ENCODE results near the gene RASA4. TPM values are rescaled to one million over a fixed set of nuclear protein-coding genes. Genes with fewer than 3 reads are reported as not detected.

The RASA4 gene
- total and polyA plus RNA-seq, 5 experiments from 2014 or later = 14.2 to 65.1 (median 32.6) TPM

Other genes with a start within 250 kb of the RASA4 start
- gene PRKRIP1, start 220.4 kb downstream of the RASA4 start, total RNA-seq = 10 to 100 TPM; 47.9 TPM
- gene PRKRIP1, start 220.4 kb downstream of the RASA4 start, polyA plus RNA-seq = 10 to 100 TPM; 13.4 to 27.0 (median 17.7) TPM
- 10 to 100 TPM; 29.1 to 33.6 TPM for gene ORAI2, start 183.2 kb downstream of the RASA4 start, total RNA-seq
- 10 to 100 TPM; 35.9 to 54.4 (median 37.2) TPM for gene ORAI2, start 183.2 kb downstream of the RASA4 start, polyA plus RNA-seq
- gene ALKBH4, start 151.9 kb downstream of the RASA4 start, total RNA-seq = 10 to 100 TPM in 1 of 2 experiments, 1 to 10 TPM in 1; 9.9 to 12.9 TPM
- gene ALKBH4, start 151.9 kb downstream of the RASA4 start, polyA plus RNA-seq = 10 to 100 TPM; 14.8 to 17.3 (median 16.4) TPM
- gene LRWD1, start 151.8 kb downstream of the RASA4 start, total RNA-seq = 10 to 100 TPM; 21.6 to 23.6 TPM
- 10 to 100 TPM in 2 of 3 donors, 1 to 10 TPM in 1; 7.2 to 14.5 (median 11.4) TPM for gene LRWD1, start 151.8 kb downstream of the RASA4 start, polyA plus RNA-seq
- gene POLR2J, start 137.8 kb downstream of the RASA4 start, total RNA-seq = 10 to 100 TPM; 44.3 to 44.4 TPM
- 100 to 1,000 TPM in 2 of 3 donors, 10 to 100 TPM in 1; 65.6 to 112 (median 103) TPM for gene POLR2J, start 137.8 kb downstream of the RASA4 start, polyA plus RNA-seq
- 10 to 100 TPM; 31.9 to 35.0 TPM for gene RASA4B, start 99.0 kb downstream of the RASA4 start, total RNA-seq
- 10 to 100 TPM in 1 of 3 donors, 1 to 10 TPM in 2; 7.8 to 15.7 (median 8.7) TPM for gene RASA4B, start 99.0 kb downstream of the RASA4 start, polyA plus RNA-seq
- 10 to 100 TPM; 53.0 to 53.6 TPM for gene UPK3BL2, start 73.1 kb downstream of the RASA4 start, total RNA-seq
- gene UPK3BL2, start 73.1 kb downstream of the RASA4 start, polyA plus RNA-seq = 1 to 10 TPM in 2 of 3 donors, under 1 TPM in 1; 0.44 to 3.0 (median 1.1) TPM
- gene SPDYE2, start 65.5 kb downstream of the RASA4 start, total RNA-seq = 1 to 10 TPM in 1 of 2 experiments, under 1 TPM in 1; 0.41 to 1.0 TPM
- gene SPDYE2, start 65.5 kb downstream of the RASA4 start, polyA plus RNA-seq = under 1 TPM; 0.22 to 0.58 (median 0.37) TPM
- gene POLR2J3, start 44.2 kb downstream of the RASA4 start, total RNA-seq = 100 to 1,000 TPM; 104 to 119 TPM
- gene POLR2J3, start 44.2 kb downstream of the RASA4 start, polyA plus RNA-seq = 10 to 100 TPM; 27.7 to 48.4 (median 34.6) TPM
- 10 to 100 TPM; 72.8 to 77.3 TPM for gene UPK3BL1, start 26.0 kb upstream of the RASA4 start, total RNA-seq
- gene UPK3BL1, start 26.0 kb upstream of the RASA4 start, polyA plus RNA-seq = 10 to 100 TPM; 22.4 to 32.6 (median 31.2) TPM
- gene SPDYE2B, start 33.6 kb upstream of the RASA4 start, total RNA-seq = not detected
- gene SPDYE2B, start 33.6 kb upstream of the RASA4 start, polyA plus RNA-seq = under 1 TPM in 1 of 3 donors, not detected in 2; 0.22 TPM
- gene POLR2J2, start 54.9 kb upstream of the RASA4 start, total RNA-seq = 10 to 100 TPM; 32.3 to 39.5 TPM
- 1 to 10 TPM; 3.0 to 3.7 (median 3.3) TPM for gene POLR2J2, start 54.9 kb upstream of the RASA4 start, polyA plus RNA-seq
- 10 to 100 TPM in 1 of 2 experiments, 1 to 10 TPM in 1; 9.1 to 11.6 TPM for gene FAM185A, start 132.2 kb upstream of the RASA4 start, total RNA-seq
- 1 to 10 TPM; 6.2 to 7.1 (median 6.3) TPM for gene FAM185A, start 132.2 kb upstream of the RASA4 start, polyA plus RNA-seq

Data from naive thymus-derived CD8-positive, alpha-beta T cell (primary cell).